ENCODE results near the gene AQP9.
"Not testable (repeated sequence)": the region's sequence is repeated elsewhere in the genome, so short reads cannot be mapped to it uniquely, and the experiment has no call there.

AQP9 gene

DNA sequence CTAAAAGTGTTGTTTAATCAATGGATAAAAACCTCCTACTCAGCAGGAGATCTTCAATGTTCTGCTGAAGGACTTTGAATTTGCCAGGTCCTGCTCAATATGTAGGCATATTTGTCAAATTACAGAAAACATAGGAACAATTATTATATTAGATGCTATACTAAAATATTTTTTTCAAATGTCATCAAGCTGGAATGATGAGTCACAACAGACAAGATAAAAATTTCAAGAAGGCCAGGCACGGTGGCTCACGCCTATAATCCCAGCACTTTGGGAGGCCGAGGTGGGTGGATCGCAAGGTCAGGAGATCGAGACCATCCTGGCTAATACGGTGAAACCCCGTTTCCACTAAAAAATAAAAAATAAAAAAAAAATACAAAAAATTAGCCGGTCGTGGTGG lies 68.0 kb downstream of the AQP9 start:
- no peak overlapping the region for H3K27ac ChIP-seq (ENCODE audit: low read depth, low read length, poor library complexity, severe bottlenecking)
- no peaks in the 10 kb centered on the region for H3K36me3 ChIP-seq (ENCODE audit: insufficient read depth, low read length)
- no peak overlapping the region for H3K4me3 ChIP-seq (ENCODE audit: low read depth, low read length, poor library complexity, severe bottlenecking)
- H3K9me3 ChIP-seq (ENCODE audit: low read length): no peaks in the 10 kb centered on the region
- no peaks in the 10 kb centered on the region for H3K27me3 ChIP-seq (ENCODE audit: insufficient read depth, low read length)
- TF ChIP-seq EZH2 (IDR thresholded peaks at IDR 0.05; ENCODE audit: borderline replicate concordance, low read length): no peak
- TF ChIP-seq, protein P1, sequence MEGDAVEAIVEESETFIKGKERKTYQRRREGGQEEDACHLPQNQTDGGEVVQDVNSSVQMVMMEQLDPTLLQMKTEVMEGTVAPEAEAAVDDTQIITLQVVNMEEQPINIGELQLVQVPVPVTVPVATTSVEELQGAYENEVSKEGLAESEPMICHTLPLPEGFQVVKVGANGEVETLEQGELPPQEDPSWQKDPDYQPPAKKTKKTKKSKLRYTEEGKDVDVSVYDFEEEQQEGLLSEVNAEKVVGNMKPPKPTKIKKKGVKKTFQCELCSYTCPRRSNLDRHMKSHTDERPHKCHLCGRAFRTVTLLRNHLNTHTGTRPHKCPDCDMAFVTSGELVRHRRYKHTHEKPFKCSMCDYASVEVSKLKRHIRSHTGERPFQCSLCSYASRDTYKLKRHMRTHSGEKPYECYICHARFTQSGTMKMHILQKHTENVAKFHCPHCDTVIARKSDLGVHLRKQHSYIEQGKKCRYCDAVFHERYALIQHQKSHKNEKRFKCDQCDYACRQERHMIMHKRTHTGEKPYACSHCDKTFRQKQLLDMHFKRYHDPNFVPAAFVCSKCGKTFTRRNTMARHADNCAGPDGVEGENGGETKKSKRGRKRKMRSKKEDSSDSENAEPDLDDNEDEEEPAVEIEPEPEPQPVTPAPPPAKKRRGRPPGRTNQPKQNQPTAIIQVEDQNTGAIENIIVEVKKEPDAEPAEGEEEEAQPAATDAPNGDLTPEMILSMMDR (IDR thresholded peaks at IDR 0.05; ENCODE audit: low read length): no peak
- H2AFZ ChIP-seq (ENCODE audit: low read length): no peak overlapping the region
- no peaks in the 10 kb centered on the region for H3F3A ChIP-seq (ENCODE audit: insufficient read depth, low read length)
- H4K20me1 ChIP-seq (ENCODE audit: insufficient read depth, low read length): no peaks in the 10 kb centered on the region
- no peaks in the 10 kb centered on the region for H3K79me2 ChIP-seq (ENCODE audit: insufficient read depth, low read length)
- H3K4me1 ChIP-seq (ENCODE audit: insufficient read depth, low read length, severe bottlenecking): no peaks in the 10 kb centered on the region
- H3K9me2 ChIP-seq (ENCODE audit: low read depth, low read length): no peaks in the 10 kb centered on the region
- no peak overlapping the region for H3K4me2 ChIP-seq (ENCODE audit: low read length)
- H3K9ac ChIP-seq (ENCODE audit: low read length): no peak overlapping the region

DNA sequence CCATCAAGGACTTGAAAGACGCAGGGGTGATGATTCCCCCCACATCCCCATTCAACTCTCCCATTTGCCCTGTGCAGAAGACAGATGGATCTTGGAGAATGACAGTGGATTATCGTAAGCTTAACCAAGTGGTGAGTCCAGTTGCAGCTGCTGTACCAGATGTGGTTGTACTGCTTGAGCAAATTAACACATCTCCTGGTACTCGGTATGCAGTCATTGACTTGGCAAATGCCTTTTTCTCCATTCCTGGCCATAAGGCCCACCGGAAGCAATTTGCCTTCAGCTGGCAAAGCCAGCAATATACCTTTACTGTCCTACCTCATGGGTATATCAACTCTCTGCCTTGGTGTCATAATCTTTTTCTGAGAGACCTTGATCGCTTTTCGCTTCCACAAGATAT lies 70.0 kb downstream of the AQP9 start:
- H3K9ac ChIP-seq (ENCODE audit: low read length); H3K9me2 ChIP-seq (ENCODE audit: low read depth, low read length); H3K79me2 ChIP-seq (ENCODE audit: insufficient read depth, low read length); H3K4me2 ChIP-seq (ENCODE audit: low read length); H4K20me1 ChIP-seq (ENCODE audit: insufficient read depth, low read length); H3F3A ChIP-seq (ENCODE audit: insufficient read depth, low read length); H3K36me3 ChIP-seq (ENCODE audit: insufficient read depth, low read length); H3K27ac ChIP-seq (ENCODE audit: low read depth, low read length, poor library complexity, severe bottlenecking); H2AFZ ChIP-seq (ENCODE audit: low read length); H3K27me3 ChIP-seq (ENCODE audit: insufficient read depth, low read length); H3K4me3 ChIP-seq (ENCODE audit: low read depth, low read length, poor library complexity, severe bottlenecking); H3K4me1 ChIP-seq (ENCODE audit: insufficient read depth, low read length, severe bottlenecking); H3K9me3 ChIP-seq (ENCODE audit: low read length): not testable (repeated sequence)

DNA sequence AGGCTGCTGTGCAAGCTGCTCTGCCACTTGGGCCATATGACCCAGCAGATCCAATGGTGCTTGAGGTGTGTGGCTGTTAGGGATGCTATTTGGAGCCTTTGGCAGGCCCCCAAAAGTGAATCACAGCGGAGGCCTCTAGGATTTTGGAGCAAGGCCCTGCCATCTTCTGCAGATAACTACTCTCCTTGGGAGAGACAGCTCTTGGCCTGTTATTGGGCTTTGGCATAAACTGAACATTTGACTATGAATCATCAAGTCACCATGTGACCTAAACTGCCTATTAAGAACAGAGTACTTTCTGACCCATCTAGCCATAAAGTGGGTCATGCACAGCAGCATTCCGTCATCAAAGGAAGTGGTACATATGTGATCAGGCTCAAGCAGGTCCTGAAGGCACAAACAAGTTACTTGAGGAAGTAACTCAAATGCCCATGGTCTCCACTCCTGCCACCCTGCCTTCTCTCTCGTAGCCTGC lies 70.9 kb downstream of the AQP9 start:
- not testable (repeated sequence) for H3K9ac ChIP-seq (ENCODE audit: low read length); H3K27ac ChIP-seq (ENCODE audit: low read depth, low read length, poor library complexity, severe bottlenecking); H4K20me1 ChIP-seq (ENCODE audit: insufficient read depth, low read length); H3K4me1 ChIP-seq (ENCODE audit: insufficient read depth, low read length, severe bottlenecking); H3F3A ChIP-seq (ENCODE audit: insufficient read depth, low read length); H3K27me3 ChIP-seq (ENCODE audit: insufficient read depth, low read length); H3K36me3 ChIP-seq (ENCODE audit: insufficient read depth, low read length); H3K4me3 ChIP-seq (ENCODE audit: low read depth, low read length, poor library complexity, severe bottlenecking); H2AFZ ChIP-seq (ENCODE audit: low read length); H3K79me2 ChIP-seq (ENCODE audit: insufficient read depth, low read length); H3K9me3 ChIP-seq (ENCODE audit: low read length); H3K4me2 ChIP-seq (ENCODE audit: low read length); H3K9me2 ChIP-seq (ENCODE audit: low read depth, low read length)

DNA sequence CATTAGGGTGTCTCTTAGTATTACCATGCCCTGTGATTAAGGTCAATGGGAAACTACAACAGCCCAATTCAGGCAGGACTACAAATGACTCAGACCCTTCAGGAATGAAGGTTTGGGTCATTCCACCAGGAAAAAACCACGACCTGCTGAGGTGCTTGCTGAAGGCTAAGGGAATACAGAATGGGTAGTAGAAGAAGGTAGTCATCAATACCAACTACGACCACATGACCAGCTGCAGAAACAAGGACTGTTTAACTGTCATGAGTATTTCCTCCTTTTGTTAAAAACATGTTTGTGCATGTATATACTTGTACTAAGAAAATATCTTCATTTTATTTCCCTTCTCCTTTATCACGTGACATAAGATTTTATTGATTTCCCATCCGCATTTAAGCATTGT lies 71.8 kb downstream of the AQP9 start:
- H3K36me3 ChIP-seq (ENCODE audit: insufficient read depth, low read length); H3K9me2 ChIP-seq (ENCODE audit: low read depth, low read length); H3K79me2 ChIP-seq (ENCODE audit: insufficient read depth, low read length): not testable (repeated sequence)

DNA sequence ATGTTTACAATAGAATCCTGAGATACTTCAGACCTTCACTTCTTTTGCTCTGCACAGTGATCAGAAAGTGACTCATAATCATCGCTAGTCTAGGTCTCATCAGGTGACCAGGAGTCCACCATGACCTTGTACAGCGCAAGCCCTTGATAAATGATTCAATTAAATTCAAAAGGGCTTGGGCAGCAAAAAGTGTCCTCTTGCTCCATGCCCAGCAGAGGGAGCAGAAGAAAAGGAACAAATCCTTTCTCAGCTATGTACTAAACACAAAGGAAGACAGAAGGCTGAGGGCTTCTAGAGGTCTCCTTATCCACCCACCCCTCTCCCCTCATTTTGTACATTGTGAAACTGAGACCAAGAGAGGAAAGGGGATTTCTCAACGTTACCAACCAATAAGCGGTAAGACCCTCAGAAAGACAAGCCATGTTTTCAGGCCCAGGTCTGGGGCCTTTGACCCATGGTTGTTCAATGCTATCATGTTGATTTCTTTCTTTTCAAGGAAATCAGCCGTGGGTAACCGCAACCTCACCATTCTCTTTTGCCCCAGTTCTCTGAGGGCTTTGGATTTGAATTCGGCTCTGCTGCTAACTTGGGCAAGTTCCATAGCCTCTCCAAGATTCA lies 74.8 kb downstream of the AQP9 start:
- Histone ChIP-seq H4K20me1 (ENCODE audit: insufficient read depth, low read length) (no peaks in the 10 kb centered on the region), H3K79me2 (ENCODE audit: insufficient read depth, low read length) (no peaks in the 10 kb centered on the region), H3K9ac (ENCODE audit: low read length) (no peak overlapping the region), H3K9me3 (ENCODE audit: low read length) (no peaks in the 10 kb centered on the region), H3K27me3 (ENCODE audit: insufficient read depth, low read length) (no peaks in the 10 kb centered on the region), H3F3A (ENCODE audit: insufficient read depth, low read length) (no peaks in the 10 kb centered on the region), H3K4me3 (ENCODE audit: low read depth, low read length, poor library complexity, severe bottlenecking) (no peak overlapping the region), H3K4me2 (ENCODE audit: low read length) (no peak overlapping the region), H2AFZ (ENCODE audit: low read length) (no peak overlapping the region), H3K27ac (ENCODE audit: low read depth, low read length, poor library complexity, severe bottlenecking) (no peak overlapping the region), H3K4me1 (ENCODE audit: insufficient read depth, low read length, severe bottlenecking) (no peaks in the 10 kb centered on the region), H3K9me2 (ENCODE audit: low read depth, low read length) (no peaks in the 10 kb centered on the region), H3K36me3 (ENCODE audit: insufficient read depth, low read length) (no peaks in the 10 kb centered on the region)
- TF ChIP-seq, protein P1 (IDR thresholded peaks at IDR 0.05; ENCODE audit: low read length): peak; percentile 36; the same call in 1 of the 2 replicates
- no peak for TF ChIP-seq EZH2 (IDR thresholded peaks at IDR 0.05; ENCODE audit: borderline replicate concordance, low read length)

More for the DNA sequence above, 71.8 kb downstream of the AQP9 start:
- not testable (repeated sequence) for H3F3A ChIP-seq (ENCODE audit: insufficient read depth, low read length); H3K9me3 ChIP-seq (ENCODE audit: low read length); H3K9ac ChIP-seq (ENCODE audit: low read length); H3K4me3 ChIP-seq (ENCODE audit: low read depth, low read length, poor library complexity, severe bottlenecking); H3K27ac ChIP-seq (ENCODE audit: low read depth, low read length, poor library complexity, severe bottlenecking); H3K4me2 ChIP-seq (ENCODE audit: low read length); H2AFZ ChIP-seq (ENCODE audit: low read length); H3K4me1 ChIP-seq (ENCODE audit: insufficient read depth, low read length, severe bottlenecking); H4K20me1 ChIP-seq (ENCODE audit: insufficient read depth, low read length); H3K27me3 ChIP-seq (ENCODE audit: insufficient read depth, low read length)

All from OCI-LY1 (cell line).